Measurements from ENCODE around the gene CCNL2. TPM values are rescaled to one million over a fixed set of nuclear protein-coding genes. Genes with fewer than 3 reads are reported as not detected.
A peak's percentile ranks its signal among the peaks of the same experiment; 100 is the strongest.

CCNL2 gene
- total and polyA plus RNA-seq, 2 of the 13 experiments (the other 11 are each of a cell fraction or from before 2014, with no cell fraction given), result 105 to 340 TPM

GRCh38 chr1:1432951-1433803 is 34.0 kb upstream of the CCNL2 start (continued):
- no peak for TF ChIP-seq BORCS8-MEF2B (CRISPR knock-in tag; IDR thresholded peaks at IDR 0.05)
- TF ChIP-seq ZNF687 (CRISPR knock-in tag; IDR thresholded peaks at IDR 0.05), result peak; percentile 86
- no peak for TF ChIP-seq RELA (CRISPR knock-in tag; IDR thresholded peaks at IDR 0.05)
- TF ChIP-seq, protein P1, sequence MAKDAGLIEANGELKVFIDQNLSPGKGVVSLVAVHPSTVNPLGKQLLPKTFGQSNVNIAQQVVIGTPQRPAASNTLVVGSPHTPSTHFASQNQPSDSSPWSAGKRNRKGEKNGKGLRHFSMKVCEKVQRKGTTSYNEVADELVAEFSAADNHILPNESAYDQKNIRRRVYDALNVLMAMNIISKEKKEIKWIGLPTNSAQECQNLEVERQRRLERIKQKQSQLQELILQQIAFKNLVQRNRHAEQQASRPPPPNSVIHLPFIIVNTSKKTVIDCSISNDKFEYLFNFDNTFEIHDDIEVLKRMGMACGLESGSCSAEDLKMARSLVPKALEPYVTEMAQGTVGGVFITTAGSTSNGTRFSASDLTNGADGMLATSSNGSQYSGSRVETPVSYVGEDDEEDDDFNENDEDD (CRISPR knock-in tag; IDR thresholded peaks at IDR 0.05; ENCODE audit: borderline replicate concordance), result no peak; the same call in 1 of the 2 replicates
- no peak for TF ChIP-seq CC2D1A (CRISPR knock-in tag; IDR thresholded peaks at IDR 0.05)
- no peak for TF ChIP-seq SSRP1 (CRISPR knock-in tag; IDR thresholded peaks at IDR 0.05)
- TF ChIP-seq RFXANK (CRISPR knock-in tag; IDR thresholded peaks at IDR 0.05), result 0 out of 2 replicates have a peak, but pooled peaks have one; percentile 71
- peak; percentile 97 for TF ChIP-seq NFKBIZ (CRISPR knock-in tag; IDR thresholded peaks at IDR 0.05)
- peak; percentile 90 for TF ChIP-seq HDAC2 (CRISPR knock-in tag; IDR thresholded peaks at IDR 0.05)
- TF ChIP-seq, protein P2, sequence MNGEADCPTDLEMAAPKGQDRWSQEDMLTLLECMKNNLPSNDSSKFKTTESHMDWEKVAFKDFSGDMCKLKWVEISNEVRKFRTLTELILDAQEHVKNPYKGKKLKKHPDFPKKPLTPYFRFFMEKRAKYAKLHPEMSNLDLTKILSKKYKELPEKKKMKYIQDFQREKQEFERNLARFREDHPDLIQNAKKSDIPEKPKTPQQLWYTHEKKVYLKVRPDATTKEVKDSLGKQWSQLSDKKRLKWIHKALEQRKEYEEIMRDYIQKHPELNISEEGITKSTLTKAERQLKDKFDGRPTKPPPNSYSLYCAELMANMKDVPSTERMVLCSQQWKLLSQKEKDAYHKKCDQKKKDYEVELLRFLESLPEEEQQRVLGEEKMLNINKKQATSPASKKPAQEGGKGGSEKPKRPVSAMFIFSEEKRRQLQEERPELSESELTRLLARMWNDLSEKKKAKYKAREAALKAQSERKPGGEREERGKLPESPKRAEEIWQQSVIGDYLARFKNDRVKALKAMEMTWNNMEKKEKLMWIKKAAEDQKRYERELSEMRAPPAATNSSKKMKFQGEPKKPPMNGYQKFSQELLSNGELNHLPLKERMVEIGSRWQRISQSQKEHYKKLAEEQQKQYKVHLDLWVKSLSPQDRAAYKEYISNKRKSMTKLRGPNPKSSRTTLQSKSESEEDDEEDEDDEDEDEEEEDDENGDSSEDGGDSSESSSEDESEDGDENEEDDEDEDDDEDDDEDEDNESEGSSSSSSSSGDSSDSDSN (CRISPR knock-in tag; IDR thresholded peaks at IDR 0.05), result peak; percentile 97
- TF ChIP-seq RBM39 (IDR thresholded peaks at IDR 0.05; ENCODE audit: low read depth, low read length, poor library complexity, severe bottlenecking), result peak; percentile 78
- TF ChIP-seq, protein P3, sequence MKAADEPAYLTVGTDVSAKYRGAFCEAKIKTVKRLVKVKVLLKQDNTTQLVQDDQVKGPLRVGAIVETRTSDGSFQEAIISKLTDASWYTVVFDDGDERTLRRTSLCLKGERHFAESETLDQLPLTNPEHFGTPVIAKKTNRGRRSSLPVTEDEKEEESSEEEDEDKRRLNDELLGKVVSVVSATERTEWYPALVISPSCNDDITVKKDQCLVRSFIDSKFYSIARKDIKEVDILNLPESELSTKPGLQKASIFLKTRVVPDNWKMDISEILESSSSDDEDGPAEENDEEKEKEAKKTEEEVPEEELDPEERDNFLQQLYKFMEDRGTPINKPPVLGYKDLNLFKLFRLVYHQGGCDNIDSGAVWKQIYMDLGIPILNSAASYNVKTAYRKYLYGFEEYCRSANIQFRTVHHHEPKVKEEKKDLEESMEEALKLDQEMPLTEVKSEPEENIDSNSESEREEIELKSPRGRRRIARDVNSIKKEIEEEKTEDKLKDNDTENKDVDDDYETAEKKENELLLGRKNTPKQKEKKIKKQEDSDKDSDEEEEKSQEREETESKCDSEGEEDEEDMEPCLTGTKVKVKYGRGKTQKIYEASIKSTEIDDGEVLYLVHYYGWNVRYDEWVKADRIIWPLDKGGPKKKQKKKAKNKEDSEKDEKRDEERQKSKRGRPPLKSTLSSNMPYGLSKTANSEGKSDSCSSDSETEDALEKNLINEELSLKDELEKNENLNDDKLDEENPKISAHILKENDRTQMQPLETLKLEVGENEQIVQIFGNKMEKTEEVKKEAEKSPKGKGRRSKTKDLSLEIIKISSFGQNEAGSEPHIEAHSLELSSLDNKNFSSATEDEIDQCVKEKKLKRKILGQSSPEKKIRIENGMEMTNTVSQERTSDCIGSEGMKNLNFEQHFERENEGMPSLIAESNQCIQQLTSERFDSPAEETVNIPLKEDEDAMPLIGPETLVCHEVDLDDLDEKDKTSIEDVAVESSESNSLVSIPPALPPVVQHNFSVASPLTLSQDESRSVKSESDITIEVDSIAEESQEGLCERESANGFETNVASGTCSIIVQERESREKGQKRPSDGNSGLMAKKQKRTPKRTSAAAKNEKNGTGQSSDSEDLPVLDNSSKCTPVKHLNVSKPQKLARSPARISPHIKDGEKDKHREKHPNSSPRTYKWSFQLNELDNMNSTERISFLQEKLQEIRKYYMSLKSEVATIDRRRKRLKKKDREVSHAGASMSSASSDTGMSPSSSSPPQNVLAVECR (CRISPR knock-in tag; IDR thresholded peaks at IDR 0.05; ENCODE audit: borderline replicate concordance), result peak; percentile 96
- TF ChIP-seq SALL1 (CRISPR knock-in tag; IDR thresholded peaks at IDR 0.05), result peak; percentile 90
- peak; percentile 88; the same call in 1 of the 2 replicates for TF ChIP-seq CBFB (CRISPR knock-in tag; IDR thresholded peaks at IDR 0.05)
- no peak for TF ChIP-seq MZF1 (CRISPR knock-in tag; IDR thresholded peaks at IDR 0.05; ENCODE audit: borderline replicate concordance)
- TF ChIP-seq ZNF572 (CRISPR knock-in tag; IDR thresholded peaks at IDR 0.05), result no peak
- TF ChIP-seq ZNF569 (CRISPR knock-in tag; IDR thresholded peaks at IDR 0.05; ENCODE audit: borderline replicate concordance), result no peak
